ENCODE results near the gene PGLYRP1. TPM values are rescaled to one million over a fixed set of nuclear protein-coding genes. Genes with fewer than 3 reads are reported as not detected.
A peak's percentile ranks its signal among the peaks of the same experiment; 100 is the strongest.

PGLYRP1 gene
- total RNA-seq, 1 experiment from 2014 or later, result not detected

DNA sequence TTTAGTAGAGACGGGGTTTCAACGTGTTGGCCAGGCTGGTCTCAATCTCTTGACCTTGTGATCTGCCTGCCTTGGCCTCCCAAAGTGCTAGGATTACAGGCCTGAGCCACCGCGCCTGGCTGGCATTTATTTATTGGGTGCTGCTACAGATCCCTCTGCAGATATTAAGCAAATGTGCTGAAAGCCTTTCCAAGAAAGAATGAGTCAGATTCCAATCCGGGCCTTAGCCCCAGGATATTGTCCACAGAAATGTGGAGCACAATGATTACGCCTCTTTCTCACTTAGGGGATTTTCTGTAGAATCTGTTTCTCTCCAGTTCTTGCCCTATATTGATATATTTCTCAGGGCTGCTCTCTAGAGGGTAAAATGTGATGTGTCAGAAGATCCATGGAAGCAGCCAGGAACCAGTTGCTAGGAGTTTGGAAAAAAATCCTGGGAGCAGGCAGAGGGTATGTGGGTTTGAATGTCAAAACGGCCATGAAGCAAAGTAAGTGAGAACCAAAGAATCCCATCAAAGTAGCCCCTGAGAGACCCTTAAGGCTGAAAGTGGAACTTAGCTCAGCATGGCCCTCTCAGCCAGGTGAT, 42.7 kb upstream of the PGLYRP1 start:
- CTCF ChIA-PET, result no interaction called here

GRCh38 chr19:46063201-46063600, 40.3 kb upstream of the PGLYRP1 start:
- no TSS peak for BruUV-seq (replicated peaks)
- Histone ChIP-seq H3K4me3 (ENCODE audit: low read length) (no peak overlapping the region), H4K20me1 (ENCODE audit: low read length) (no peaks in the 10 kb centered on the region), H3K36me3 (ENCODE audit: low read depth, low read length) (no peaks in the 10 kb centered on the region), H3K79me2 (ENCODE audit: low read length) (no peaks in the 10 kb centered on the region), H3K4me1 (ENCODE audit: insufficient read depth, low read length) (peaks cover 15% of the 10 kb centered on the region), H3K27me3 (ENCODE audit: low read length) (peaks cover 31% of the 10 kb centered on the region), H2AFZ (ENCODE audit: low read length) (no peak overlapping the region), H3K9me2 (replicated peaks; ENCODE audit: low read length) (no peaks in the 10 kb centered on the region), H3F3A (ENCODE audit: low read length, unreplicated experiment) (no peaks in the 10 kb centered on the region), H3K9me3 (ENCODE audit: low read length) (no peaks in the 10 kb centered on the region), H3K27ac (ENCODE audit: low read length) (no peak overlapping the region), H3K9ac (ENCODE audit: low read length) (no peak overlapping the region), H3K4me2 (ENCODE audit: low read length) (no peak overlapping the region)
- intact Hi-C loops (cut with micrococcal nuclease), result no loop called here
- CTCF ChIA-PET, result no interaction called here
- TF ChIP-seq EZH2phosphoT487 (IDR thresholded peaks at IDR 0.05; ENCODE audit: borderline replicate concordance, low read length) (no peak), EZH2 (IDR thresholded peaks at IDR 0.05; ENCODE audit: low read length, unreplicated experiment) (no peak)
- TF ChIP-seq, protein P1, sequence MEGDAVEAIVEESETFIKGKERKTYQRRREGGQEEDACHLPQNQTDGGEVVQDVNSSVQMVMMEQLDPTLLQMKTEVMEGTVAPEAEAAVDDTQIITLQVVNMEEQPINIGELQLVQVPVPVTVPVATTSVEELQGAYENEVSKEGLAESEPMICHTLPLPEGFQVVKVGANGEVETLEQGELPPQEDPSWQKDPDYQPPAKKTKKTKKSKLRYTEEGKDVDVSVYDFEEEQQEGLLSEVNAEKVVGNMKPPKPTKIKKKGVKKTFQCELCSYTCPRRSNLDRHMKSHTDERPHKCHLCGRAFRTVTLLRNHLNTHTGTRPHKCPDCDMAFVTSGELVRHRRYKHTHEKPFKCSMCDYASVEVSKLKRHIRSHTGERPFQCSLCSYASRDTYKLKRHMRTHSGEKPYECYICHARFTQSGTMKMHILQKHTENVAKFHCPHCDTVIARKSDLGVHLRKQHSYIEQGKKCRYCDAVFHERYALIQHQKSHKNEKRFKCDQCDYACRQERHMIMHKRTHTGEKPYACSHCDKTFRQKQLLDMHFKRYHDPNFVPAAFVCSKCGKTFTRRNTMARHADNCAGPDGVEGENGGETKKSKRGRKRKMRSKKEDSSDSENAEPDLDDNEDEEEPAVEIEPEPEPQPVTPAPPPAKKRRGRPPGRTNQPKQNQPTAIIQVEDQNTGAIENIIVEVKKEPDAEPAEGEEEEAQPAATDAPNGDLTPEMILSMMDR (conservative IDR thresholded peaks at IDR 0.05; ENCODE audit: low read depth, low read length), result no peak
- DNase-seq (no peak), ATAC-seq (no peak)
- POLR2A ChIA-PET (ENCODE audit: unreplicated experiment), result no interaction called here

More for the DNA sequence above, 42.7 kb upstream of the PGLYRP1 start:
- Histone ChIP-seq H3K27ac (ENCODE audit: low read length) (no peak overlapping the region), H3K9ac (ENCODE audit: low read length) (no peak overlapping the region), H3K9me2 (replicated peaks; ENCODE audit: low read length) (no peaks in the 10 kb centered on the region), H3K9me3 (ENCODE audit: low read length) (no peaks in the 10 kb centered on the region), H3K4me3 (ENCODE audit: low read length) (no peak overlapping the region), H3K36me3 (ENCODE audit: low read depth, low read length) (no peaks in the 10 kb centered on the region), H2AFZ (ENCODE audit: low read length) (no peak overlapping the region), H3K27me3 (ENCODE audit: low read length) (peaks cover 8% of the 10 kb centered on the region), H4K20me1 (ENCODE audit: low read length) (no peaks in the 10 kb centered on the region), H3F3A (ENCODE audit: low read length, unreplicated experiment) (no peaks in the 10 kb centered on the region), H3K79me2 (ENCODE audit: low read length) (no peaks in the 10 kb centered on the region), H3K4me2 (ENCODE audit: low read length) (no peak overlapping the region), H3K4me1 (ENCODE audit: insufficient read depth, low read length) (peaks cover 37% of the 10 kb centered on the region)
- intact Hi-C loops (cut with micrococcal nuclease), result no loop called here
- ATAC-seq (no peak), DNase-seq (peak; percentile 63)
- no TSS peak for BruUV-seq (replicated peaks)
- POLR2A ChIA-PET (ENCODE audit: unreplicated experiment), result no interaction called here
- TF ChIP-seq EZH2phosphoT487 (IDR thresholded peaks at IDR 0.05; ENCODE audit: borderline replicate concordance, low read length), result no peak
- TF ChIP-seq EZH2 (IDR thresholded peaks at IDR 0.05; ENCODE audit: low read length, unreplicated experiment), result no peak
- TF ChIP-seq, protein P1 (conservative IDR thresholded peaks at IDR 0.05; ENCODE audit: low read depth, low read length), result no peak

- Histone ChIP-seq H2AFZ (ENCODE audit: low read length) (no peak overlapping the region), H3K79me2 (ENCODE audit: low read length) (no peaks in the 10 kb centered on the region), H3K4me3 (ENCODE audit: low read length) (no peak overlapping the region), H3K27me3 (ENCODE audit: low read length) (peaks cover 37% of the 10 kb centered on the region), H3K9ac (ENCODE audit: low read length) (no peak overlapping the region), H3K4me2 (ENCODE audit: low read length) (no peak overlapping the region), H3F3A (ENCODE audit: low read length, unreplicated experiment) (no peaks in the 10 kb centered on the region), H3K9me2 (replicated peaks; ENCODE audit: low read length) (no peaks in the 10 kb centered on the region), H3K4me1 (ENCODE audit: insufficient read depth, low read length) (no peaks in the 10 kb centered on the region), H3K27ac (ENCODE audit: low read length) (no peak overlapping the region), H3K9me3 (ENCODE audit: low read length) (no peaks in the 10 kb centered on the region), H3K36me3 (ENCODE audit: low read depth, low read length) (no peaks in the 10 kb centered on the region), H4K20me1 (ENCODE audit: low read length) (no peaks in the 10 kb centered on the region)
- ChIA-PET CTCF (no interaction called here), POLR2A (ENCODE audit: unreplicated experiment) (no interaction called here)
- ATAC-seq (no peak), DNase-seq (no peak)
- TF ChIP-seq EZH2phosphoT487 (IDR thresholded peaks at IDR 0.05; ENCODE audit: borderline replicate concordance, low read length) (no peak), EZH2 (IDR thresholded peaks at IDR 0.05; ENCODE audit: low read length, unreplicated experiment) (no peak)
- TF ChIP-seq, protein P1 (conservative IDR thresholded peaks at IDR 0.05; ENCODE audit: low read depth, low read length), result no peak
- intact Hi-C loops (cut with micrococcal nuclease), result no loop called here
- no TSS peak for BruUV-seq (replicated peaks)
These were observed 37.2 kb upstream of the PGLYRP1 start for GRCh38 chr19:46060012-46060411.
